HG03521 (cell line): ENCODE measurements around the gene SPTBN2.
"Not testable (repeated sequence)": the region's sequence is repeated elsewhere in the genome, so short reads cannot be mapped to it uniquely, and the experiment has no call there.

Source experiments
- ATAC-seq: cut with Tn5 transposase; IDR thresholded peaks from one replicate; pipeline ENCODE4 v1.9.1; 2021; ENCODE audit warnings: mild to moderate bottlenecking, moderate library complexity; ENCODE audit not compliant: unreplicated experiment

SPTBN2 gene

GRCh38 chr11:66646828-66647227 is 82.2 kb downstream of the SPTBN2 start:
- ATAC-seq, result no peak

- no peak for ATAC-seq
Observed at GRCh38 chr11:66643745-66644437, 85.1 kb downstream of the SPTBN2 start.

- no peak for ATAC-seq
Observed at GRCh38 chr11:66641834-66642233, 87.2 kb downstream of the SPTBN2 start.

- ATAC-seq, result not testable (repeated sequence)
Observed at GRCh38 chr11:66639814-66640340, 89.1 kb downstream of the SPTBN2 start.

DNA sequence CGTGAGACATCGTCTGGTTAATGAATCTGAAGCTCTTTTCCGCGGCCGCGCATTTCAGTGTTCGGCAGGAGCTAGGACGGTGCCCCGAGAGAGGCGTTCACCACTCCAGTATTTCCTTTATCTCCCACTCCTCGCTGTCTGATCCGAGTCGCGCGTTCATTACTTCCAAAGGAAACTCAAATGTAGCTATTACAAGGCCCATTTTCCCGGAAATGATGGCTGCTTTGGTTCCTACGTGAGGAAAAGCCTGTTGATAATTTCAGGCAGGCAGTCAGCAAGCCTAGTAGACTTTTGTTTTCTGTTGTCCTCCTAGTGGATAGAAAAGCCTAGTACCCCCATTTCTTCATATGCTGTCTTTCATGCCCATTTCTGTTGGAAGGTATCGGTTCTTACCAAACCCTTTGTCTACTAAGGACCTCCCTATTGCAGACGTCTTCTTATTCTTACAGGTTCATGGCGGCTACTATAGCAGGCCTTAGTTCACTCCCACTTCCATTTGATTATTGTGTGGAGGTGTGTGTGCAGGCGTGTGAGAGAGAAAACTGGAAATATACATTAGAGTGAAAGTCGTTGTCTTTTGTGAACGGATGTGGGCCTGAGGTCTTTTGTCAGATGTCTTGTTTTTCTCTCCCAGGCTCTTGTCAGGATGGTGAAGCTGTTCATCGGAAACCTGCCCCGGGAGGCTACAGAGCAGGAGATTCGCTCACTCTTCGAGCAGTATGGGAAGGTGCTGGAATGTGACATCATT is 89.8 kb downstream of the SPTBN2 start:
- no peak for ATAC-seq

GRCh38 chr11:66638177-66639065 is 90.6 kb downstream of the SPTBN2 start, which contains the start of gene RBM4:
Gene RBM4 (plus strand): TSS chr11:66638703. CDS start chr11:66639712, 1,009 bp downstream.
- peak; percentile 93 for ATAC-seq

- ATAC-seq, result no peak
Observed at GRCh38 chr11:66637557-66638176, 91.3 kb downstream of the SPTBN2 start.

DNA sequence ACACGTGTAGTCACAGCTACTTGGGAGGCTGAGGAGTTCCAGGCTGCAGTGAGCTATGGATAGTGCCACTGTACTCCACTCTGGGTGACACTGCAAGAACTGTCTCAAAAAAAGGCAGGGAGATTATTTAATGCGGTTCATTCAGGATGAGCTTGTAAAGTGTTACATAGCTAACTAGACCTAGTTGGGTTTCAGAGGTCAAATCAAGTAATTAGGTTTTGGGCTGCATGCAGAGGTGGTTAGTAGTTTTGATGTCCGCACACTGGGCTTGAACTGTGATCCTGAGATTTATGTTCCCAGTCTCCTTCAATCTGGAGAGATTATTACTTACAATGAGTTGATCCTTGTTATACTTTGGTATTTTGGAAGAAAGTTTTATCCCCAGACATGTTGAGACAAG is 92.6 kb downstream of the SPTBN2 start:
- ATAC-seq, result no peak
